Stimulated activated CD4-positive, alpha-beta T cell treated with anti-CD3 and anti-CD28 coated beads, Interleukin-4, amount 100 ng/mL, for 1 hour (primary cell): Measurements from ENCODE around the gene PDS5B.
"Not testable (repeated sequence)": the region's sequence is repeated elsewhere in the genome, so short reads cannot be mapped to it uniquely, and the experiment has no call there.

Experiments used
- DNase-seq: peaks from one replicate; pipeline ENCODE4 v3.0.0-alpha.2; 2020

The PDS5B gene

DNA sequence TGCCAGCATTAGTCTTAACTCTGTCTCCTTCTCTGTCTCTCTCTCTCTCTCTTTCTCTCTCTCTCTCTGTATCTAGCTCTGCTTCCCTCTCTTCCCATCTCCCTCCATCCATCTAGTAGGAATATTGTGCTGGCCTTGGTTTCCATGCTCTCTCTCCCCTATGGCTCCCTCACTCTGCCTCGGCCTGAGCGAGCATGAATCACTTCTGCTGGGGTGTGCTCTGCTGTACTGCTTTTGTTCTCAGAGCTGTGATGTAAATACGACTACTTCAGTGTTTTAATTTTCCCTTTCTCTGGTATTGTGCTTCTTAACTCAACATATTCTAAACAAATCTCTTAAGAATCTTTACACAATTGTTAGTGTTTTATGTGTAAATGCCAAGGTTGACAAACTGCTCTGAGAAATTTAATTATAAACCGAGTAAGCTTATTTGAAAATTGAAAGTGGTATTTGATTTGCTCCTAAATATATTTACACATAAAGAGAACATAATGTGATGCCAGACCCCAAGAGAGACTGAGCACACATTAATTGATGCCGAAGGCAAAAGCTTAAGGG is 218.5 kb downstream of the PDS5B start:
- DNase-seq, result no peak

DNA sequence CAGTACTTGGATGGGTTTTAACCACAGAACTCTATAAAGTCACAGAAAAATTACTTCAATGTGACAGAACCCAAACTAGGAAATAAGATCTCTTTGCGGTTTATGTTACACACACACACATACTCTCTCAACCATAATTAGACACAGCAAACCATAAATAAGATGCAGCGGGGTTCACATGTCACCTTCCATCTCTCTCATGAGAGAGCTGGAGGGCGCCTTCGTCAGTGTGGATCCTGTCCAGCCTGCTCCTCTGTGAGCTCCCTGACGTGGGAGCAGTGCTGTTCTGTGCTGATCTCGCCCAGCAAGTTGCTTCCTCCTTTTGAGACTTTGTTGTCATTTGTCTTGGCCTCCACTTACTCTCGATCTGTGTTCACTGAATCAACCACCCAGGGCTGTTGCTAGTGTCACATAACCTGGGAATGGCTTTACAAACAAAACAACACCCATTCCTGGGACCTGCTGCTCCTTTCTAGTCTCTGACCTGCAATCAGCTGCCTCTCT is 225.1 kb downstream of the PDS5B start:
- no peak for DNase-seq

DNA sequence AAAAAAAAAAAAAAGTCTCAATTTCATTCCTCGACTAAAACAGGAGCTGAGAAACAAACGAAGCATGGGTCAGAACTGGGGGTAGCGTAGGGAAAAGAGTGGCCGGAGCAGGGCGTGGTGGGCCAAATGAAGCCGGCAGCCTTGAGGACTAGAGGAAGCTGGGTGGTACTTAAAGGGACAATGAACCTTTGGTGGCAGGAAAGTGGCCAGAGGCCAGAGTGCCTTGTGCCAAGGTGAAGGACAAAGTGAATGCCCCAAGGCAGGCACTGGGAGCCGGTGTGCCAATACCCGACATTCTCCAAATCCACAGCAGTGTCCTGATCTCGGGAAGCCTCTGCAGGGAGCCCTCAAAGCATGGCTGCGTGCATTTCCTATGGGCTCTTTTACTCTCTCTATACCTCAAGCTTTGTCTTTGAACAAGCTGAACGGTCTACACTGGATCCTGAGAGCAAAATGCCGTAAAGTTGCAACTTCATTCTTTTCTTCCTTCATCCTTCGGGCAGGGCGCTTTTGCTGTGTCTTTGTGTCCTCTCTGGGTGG is 235.0 kb downstream of the PDS5B start:
- no peak for DNase-seq

DNA sequence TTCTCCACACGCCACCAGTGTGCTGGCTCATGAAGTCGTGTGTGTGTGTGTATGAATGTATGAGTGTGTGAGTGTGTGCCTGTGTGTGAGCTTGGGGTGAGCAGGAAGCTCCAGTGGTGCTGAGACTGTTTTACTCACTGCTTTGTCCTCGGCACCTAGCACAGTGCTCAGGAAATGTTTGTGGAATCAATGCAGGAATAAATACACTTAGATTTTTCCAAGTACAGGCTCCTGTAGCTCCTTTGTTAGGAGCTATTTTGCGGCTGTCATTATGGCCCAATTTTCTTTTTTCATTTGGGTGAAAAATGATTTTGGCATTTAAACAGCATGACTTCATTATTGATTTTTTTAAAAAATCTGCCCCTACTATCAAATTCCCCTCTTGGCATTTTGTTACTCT is 236.5 kb downstream of the PDS5B start:
- DNase-seq, result no peak

DNA sequence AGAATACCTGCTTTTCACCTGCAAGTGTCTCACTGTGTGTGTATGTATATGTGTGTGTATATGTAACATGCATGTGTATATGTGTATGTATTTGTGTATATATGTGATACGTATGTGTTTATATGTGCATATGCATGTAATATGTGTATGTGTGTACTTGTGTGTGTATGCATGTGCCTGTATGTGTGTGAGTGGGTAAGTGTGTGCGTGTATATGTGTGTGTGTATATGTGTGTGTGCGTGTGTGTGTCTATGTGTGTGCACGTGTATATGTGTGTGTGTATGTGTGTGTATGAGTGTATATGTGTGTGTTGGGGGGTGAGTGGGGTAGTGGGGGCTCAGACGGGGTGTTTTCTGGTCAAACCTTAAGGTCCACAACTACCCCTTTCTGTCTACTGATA is 237.3 kb downstream of the PDS5B start:
- no peak for DNase-seq

DNA sequence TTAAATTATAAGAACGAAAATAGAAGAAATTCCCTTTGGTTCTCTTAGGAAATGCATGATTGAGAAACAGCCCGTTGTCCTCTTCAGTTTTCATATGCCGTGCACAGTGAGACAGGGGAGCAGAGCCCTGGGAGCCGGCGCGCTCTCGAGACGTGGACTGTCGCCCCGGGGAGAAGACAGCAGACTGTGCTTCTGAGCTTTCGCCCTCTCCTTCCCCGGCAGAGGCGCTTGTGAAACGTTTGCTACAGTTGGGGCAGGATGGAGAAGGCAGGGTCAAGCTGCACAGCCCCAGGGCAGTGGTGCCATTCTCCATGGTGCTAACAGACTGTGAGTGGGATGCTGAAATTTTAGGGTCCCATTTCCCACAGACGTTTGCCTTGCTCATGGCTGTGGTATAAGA is 237.8 kb downstream of the PDS5B start:
- no peak for DNase-seq

DNA sequence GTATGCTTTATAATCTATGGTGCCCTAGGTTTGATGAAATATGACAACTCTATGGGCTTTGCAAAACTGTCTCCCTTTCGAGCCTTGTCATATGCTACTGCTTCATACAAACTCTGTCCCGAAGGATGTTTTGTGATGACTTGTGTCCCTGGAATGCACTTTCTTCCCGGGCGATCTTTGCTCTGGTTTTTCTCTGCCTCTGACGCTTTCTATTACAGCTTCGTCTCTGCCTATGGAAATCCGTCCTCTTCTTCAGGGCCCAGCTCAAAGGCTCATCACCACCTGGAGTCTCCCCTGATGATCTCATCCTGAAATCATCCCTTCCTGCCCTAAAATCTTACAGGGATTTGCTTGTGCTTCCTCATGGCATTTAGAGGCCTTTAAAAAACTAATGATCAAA is 238.4 kb downstream of the PDS5B start:
- DNase-seq, result no peak

DNA sequence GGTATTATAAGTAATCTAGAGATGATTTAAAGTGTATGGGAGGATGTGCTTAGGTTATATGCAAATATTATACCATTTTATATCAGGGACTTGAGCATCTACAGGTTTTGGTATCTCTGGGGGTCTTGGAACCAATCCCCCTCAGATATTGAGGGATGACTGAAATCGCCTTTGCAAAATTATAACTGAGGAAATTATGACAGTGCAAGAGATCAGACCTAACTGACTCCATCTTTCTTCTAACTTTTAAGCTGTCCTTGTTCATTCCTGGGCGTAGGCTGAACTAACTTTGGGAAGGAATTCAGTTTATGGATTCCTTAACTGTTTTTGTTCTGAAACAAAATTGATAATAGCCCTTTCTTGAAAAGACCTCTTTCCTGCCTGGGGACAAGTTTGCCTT is 239.2 kb downstream of the PDS5B start:
- no peak for DNase-seq

DNA sequence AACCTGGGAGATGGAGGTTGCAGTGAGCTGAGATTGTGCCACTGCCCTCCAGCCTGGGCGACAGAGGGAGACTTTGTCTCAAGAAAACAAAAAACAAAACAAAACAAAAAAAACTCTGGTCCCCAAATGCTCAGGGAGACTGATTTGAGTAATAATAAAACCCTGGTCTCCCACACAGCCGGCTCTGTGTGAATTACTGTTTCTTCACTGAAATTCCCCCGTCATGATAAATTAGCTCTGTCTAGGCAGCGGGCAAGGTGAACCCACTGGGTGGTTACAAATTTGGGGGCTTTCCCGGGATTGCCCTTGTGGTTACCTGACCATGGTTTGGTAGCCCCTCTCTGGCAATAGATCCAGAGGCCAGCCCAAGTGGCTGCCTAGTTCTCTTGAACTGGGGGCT is 240.1 kb downstream of the PDS5B start:
- DNase-seq, result not testable (repeated sequence)
